Measurements from ENCODE around the gene NEXMIF. TPM values are rescaled to one million over a fixed set of nuclear protein-coding genes. Genes with fewer than 3 reads are reported as not detected.
"Not testable (repeated sequence)": the region's sequence is repeated elsewhere in the genome, so short reads cannot be mapped to it uniquely, and the experiment has no call there.

Gene NEXMIF
- polyA plus RNA-seq, 1 donor (not counting 4 experiments of a cell fraction or from before 2014, with no cell fraction given) = under 0.01 TPM

DNA sequence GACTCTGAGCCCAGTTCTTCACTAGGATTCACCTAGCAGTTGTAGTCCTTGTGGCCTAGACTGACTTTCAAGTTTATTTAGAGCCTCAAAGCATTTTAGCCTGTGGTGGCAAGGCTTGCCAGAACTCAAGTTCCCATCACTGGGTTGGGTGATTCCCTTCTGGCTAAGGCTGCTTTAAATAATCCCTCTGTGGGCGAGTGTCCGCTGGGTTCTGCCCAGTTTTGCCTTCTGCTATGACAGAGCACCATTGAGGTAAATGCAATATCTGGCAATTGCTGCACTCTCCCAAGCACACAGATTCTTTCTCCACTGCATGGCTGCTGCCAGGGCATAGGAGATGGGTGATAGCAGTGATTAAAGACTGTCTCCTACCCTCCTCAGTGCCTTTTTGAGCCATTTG, 220.0 kb downstream of the NEXMIF start:
- TF ChIP-seq, protein P1, sequence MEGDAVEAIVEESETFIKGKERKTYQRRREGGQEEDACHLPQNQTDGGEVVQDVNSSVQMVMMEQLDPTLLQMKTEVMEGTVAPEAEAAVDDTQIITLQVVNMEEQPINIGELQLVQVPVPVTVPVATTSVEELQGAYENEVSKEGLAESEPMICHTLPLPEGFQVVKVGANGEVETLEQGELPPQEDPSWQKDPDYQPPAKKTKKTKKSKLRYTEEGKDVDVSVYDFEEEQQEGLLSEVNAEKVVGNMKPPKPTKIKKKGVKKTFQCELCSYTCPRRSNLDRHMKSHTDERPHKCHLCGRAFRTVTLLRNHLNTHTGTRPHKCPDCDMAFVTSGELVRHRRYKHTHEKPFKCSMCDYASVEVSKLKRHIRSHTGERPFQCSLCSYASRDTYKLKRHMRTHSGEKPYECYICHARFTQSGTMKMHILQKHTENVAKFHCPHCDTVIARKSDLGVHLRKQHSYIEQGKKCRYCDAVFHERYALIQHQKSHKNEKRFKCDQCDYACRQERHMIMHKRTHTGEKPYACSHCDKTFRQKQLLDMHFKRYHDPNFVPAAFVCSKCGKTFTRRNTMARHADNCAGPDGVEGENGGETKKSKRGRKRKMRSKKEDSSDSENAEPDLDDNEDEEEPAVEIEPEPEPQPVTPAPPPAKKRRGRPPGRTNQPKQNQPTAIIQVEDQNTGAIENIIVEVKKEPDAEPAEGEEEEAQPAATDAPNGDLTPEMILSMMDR (optimal IDR thresholded peaks at IDR 0.05 in 1 of 3, IDR thresholded peaks at IDR 0.05 in 1 of 3, conservative IDR thresholded peaks at IDR 0.05 in 1 of 3; ENCODE audit: extremely low read depth in 1 of 3, insufficient read depth in 2 of 3, low read length in 3 of 3) = no peak
- TF ChIP-seq EZH2 (IDR thresholded peaks at IDR 0.05; ENCODE audit: low read length) = no peak
- no peak for FAIRE-seq

DNA sequence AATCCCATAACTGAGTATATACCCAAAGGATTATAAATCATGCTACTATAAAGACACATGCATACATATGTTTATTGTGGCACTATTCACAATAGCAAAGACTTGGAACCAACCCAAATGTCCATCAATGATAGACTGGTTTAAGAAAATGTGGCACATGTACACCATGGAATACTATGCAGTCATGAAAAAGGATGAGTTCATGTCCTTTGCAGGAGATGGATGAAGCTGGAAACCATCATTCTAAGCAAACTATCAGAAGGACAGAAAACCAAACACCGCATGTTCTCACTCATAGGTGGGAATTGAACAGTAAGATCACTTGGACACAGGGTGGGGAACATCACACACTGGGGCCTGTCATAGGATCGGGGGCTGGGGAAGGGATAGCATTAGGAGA, 223.9 kb downstream of the NEXMIF start:
- H3K79me2 ChIP-seq (ENCODE audit: control insufficient read depth, insufficient read depth, low read length); H3K27me3 ChIP-seq (ENCODE audit: control insufficient read depth, extremely low read depth, insufficient read depth, low read length); H3K9me3 ChIP-seq (ENCODE audit: control insufficient read depth, low read depth, low read length); H4K20me1 ChIP-seq (ENCODE audit: control insufficient read depth, extremely low read depth, insufficient read depth, low read length); FAIRE-seq; H3K4me3 ChIP-seq (ENCODE audit: control insufficient read depth in 2 of 3, extremely low read depth in 1 of 3, insufficient read depth in 2 of 3, low read depth in 1 of 3, low read length in 3 of 3); H3K4me2 ChIP-seq (ENCODE audit: control insufficient read depth, extremely low read depth, insufficient read depth, low read depth, low read length); H3K9me1 ChIP-seq (ENCODE audit: control insufficient read depth, extremely low read depth, insufficient read depth, low read length); dilution Hi-C loops (cut with MboI; ENCODE audit: extremely low pct_ligation_motif_present, low sequenced_read_pairs); H3K27ac ChIP-seq (ENCODE audit: control insufficient read depth, insufficient read depth, low read length); H3K4me1 ChIP-seq (ENCODE audit: control insufficient read depth, extremely low read depth, insufficient read depth, low read length); H2AFZ ChIP-seq (ENCODE audit: control insufficient read depth, low read length); H3K36me3 ChIP-seq (ENCODE audit: control insufficient read depth in 2 of 2, extremely low read depth in 1 of 2, insufficient read depth in 2 of 2, low read length in 2 of 2); H3K9ac ChIP-seq (ENCODE audit: control insufficient read depth, extremely low read depth, insufficient read depth, low read length); DNase-seq (ENCODE audit: low read depth, low spot score): not testable (repeated sequence)

More for the DNA sequence above, 220.0 kb downstream of the NEXMIF start:
- DNase-seq (ENCODE audit: low read depth, low spot score) = no peak
- Histone ChIP-seq H3K9ac (ENCODE audit: control insufficient read depth, extremely low read depth, insufficient read depth, low read length) (no peak overlapping the region), H3K79me2 (ENCODE audit: control insufficient read depth, insufficient read depth, low read length) (no peaks in the 10 kb centered on the region), H3K36me3 (ENCODE audit: control insufficient read depth in 2 of 2, extremely low read depth in 1 of 2, insufficient read depth in 2 of 2, low read length in 2 of 2) (no peaks in the 10 kb centered on the region), H3K4me3 (ENCODE audit: control insufficient read depth in 2 of 3, extremely low read depth in 1 of 3, insufficient read depth in 2 of 3, low read depth in 1 of 3, low read length in 3 of 3) (no peak overlapping the region), H3K4me2 (ENCODE audit: control insufficient read depth, extremely low read depth, insufficient read depth, low read depth, low read length) (no peak overlapping the region), H3K9me3 (ENCODE audit: control insufficient read depth, low read depth, low read length) (no peaks in the 10 kb centered on the region), H3K27ac (ENCODE audit: control insufficient read depth, insufficient read depth, low read length) (no peak overlapping the region), H4K20me1 (ENCODE audit: control insufficient read depth, extremely low read depth, insufficient read depth, low read length) (no peaks in the 10 kb centered on the region), H3K27me3 (ENCODE audit: control insufficient read depth, extremely low read depth, insufficient read depth, low read length) (peaks cover 4% of the 10 kb centered on the region), H3K9me1 (ENCODE audit: control insufficient read depth, extremely low read depth, insufficient read depth, low read length) (no peaks in the 10 kb centered on the region), H2AFZ (ENCODE audit: control insufficient read depth, low read length) (no peak overlapping the region), H3K4me1 (ENCODE audit: control insufficient read depth, extremely low read depth, insufficient read depth, low read length) (no peaks in the 10 kb centered on the region)
- dilution Hi-C loops (cut with MboI; ENCODE audit: extremely low pct_ligation_motif_present, low sequenced_read_pairs) = no loop called here

DNA sequence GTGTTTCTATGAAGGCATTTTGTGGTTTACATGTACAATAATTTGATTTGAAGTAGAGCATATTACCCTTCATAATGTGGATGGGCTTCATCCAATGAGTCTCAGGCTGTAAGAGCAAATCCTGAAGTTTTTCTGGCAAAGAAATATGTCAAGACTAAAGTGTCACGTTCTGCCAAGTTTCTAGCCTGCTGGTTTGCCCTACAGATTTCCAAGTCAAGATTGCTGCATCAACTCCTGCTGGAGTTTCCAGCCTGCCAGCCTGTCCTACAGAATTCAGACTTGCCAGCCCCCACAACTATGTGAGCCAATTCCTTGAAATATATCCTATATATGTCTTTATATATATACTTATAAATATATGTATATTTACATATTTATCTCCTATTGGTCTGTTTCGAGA, 240.8 kb downstream of the NEXMIF start:
- dilution Hi-C loops (cut with MboI; ENCODE audit: extremely low pct_ligation_motif_present, low sequenced_read_pairs) = no loop called here
- H3K27ac ChIP-seq (ENCODE audit: control insufficient read depth, insufficient read depth, low read length) = no peak overlapping the region
- H3K9ac ChIP-seq (ENCODE audit: control insufficient read depth, extremely low read depth, insufficient read depth, low read length) = no peak overlapping the region
- no peaks in the 10 kb centered on the region for H3K36me3 ChIP-seq (ENCODE audit: control insufficient read depth in 2 of 2, extremely low read depth in 1 of 2, insufficient read depth in 2 of 2, low read length in 2 of 2)
- no peaks in the 10 kb centered on the region for H3K27me3 ChIP-seq (ENCODE audit: control insufficient read depth, extremely low read depth, insufficient read depth, low read length)
- no peak for DNase-seq (ENCODE audit: low read depth, low spot score)
- no peaks in the 10 kb centered on the region for H3K9me3 ChIP-seq (ENCODE audit: control insufficient read depth, low read depth, low read length)
- no peak overlapping the region for H2AFZ ChIP-seq (ENCODE audit: control insufficient read depth, low read length)
- FAIRE-seq = no peak
- no peak overlapping the region for H3K4me3 ChIP-seq (ENCODE audit: control insufficient read depth in 2 of 3, extremely low read depth in 1 of 3, insufficient read depth in 2 of 3, low read depth in 1 of 3, low read length in 3 of 3)
- no peaks in the 10 kb centered on the region for H4K20me1 ChIP-seq (ENCODE audit: control insufficient read depth, extremely low read depth, insufficient read depth, low read length)
- no peak for TF ChIP-seq EZH2 (IDR thresholded peaks at IDR 0.05; ENCODE audit: low read length)
- TF ChIP-seq, protein P1 (optimal IDR thresholded peaks at IDR 0.05 in 1 of 3, IDR thresholded peaks at IDR 0.05 in 1 of 3, conservative IDR thresholded peaks at IDR 0.05 in 1 of 3; ENCODE audit: extremely low read depth in 1 of 3, insufficient read depth in 2 of 3, low read length in 3 of 3) = no peak
- no peak overlapping the region for H3K4me2 ChIP-seq (ENCODE audit: control insufficient read depth, extremely low read depth, insufficient read depth, low read depth, low read length)
- H3K4me1 ChIP-seq (ENCODE audit: control insufficient read depth, extremely low read depth, insufficient read depth, low read length) = no peaks in the 10 kb centered on the region
- no peaks in the 10 kb centered on the region for H3K9me1 ChIP-seq (ENCODE audit: control insufficient read depth, extremely low read depth, insufficient read depth, low read length)
- H3K79me2 ChIP-seq (ENCODE audit: control insufficient read depth, insufficient read depth, low read length) = no peaks in the 10 kb centered on the region
